Smooth muscle cell (in vitro differentiated cells): Measurements from ENCODE around the gene TPSD1. TPM values are rescaled to one million over a fixed set of nuclear protein-coding genes. Genes with fewer than 3 reads are reported as not detected.

Source experiments
- DNase-seq: peaks from one replicate; lab custom pipeline; 2025; ENCODE audit not compliant: unreplicated experiment; lab: John Stamatoyannopoulos, UW
- H2AFZ ChIP-seq: fragments of 200-600 bp; sonication (generic); 2 replicates; pipeline ENCODE4 v1.6.0; 2016; ENCODE audit warnings: antibody characterized with exemption, low read depth, mild to moderate bottlenecking
- H3F3A ChIP-seq: fragments of 200-600 bp; sonication (generic); 2 replicates; pipeline ENCODE4 v1.6.0; 2017; ENCODE audit warnings: antibody characterized with exemption, low read depth
- H3K27ac ChIP-seq: fragments of 200-600 bp; sonication (generic); 2 replicates; pipeline ENCODE4 v1.5.1; 2016; ENCODE audit warnings: low read depth, mild to moderate bottlenecking
- H3K27me3 ChIP-seq: fragments of 200-600 bp; sonication (generic); 2 replicates; pipeline ENCODE4 v1.6.1; 2016; ENCODE audit warnings: low read depth, mild to moderate bottlenecking
- H3K36me3 ChIP-seq: fragments of 200-600 bp; sonication (generic); 2 replicates; pipeline ENCODE4 v1.5.1; 2016; ENCODE audit warnings: low read depth
- H3K4me1 ChIP-seq: fragments of 200-600 bp; sonication (generic); 2 replicates; pipeline ENCODE4 v1.5.1; 2016; ENCODE audit warnings: low read depth
- H3K4me2 ChIP-seq: fragments of 200-600 bp; sonication (generic); 2 replicates; pipeline ENCODE4 v1.6.0; 2016; ENCODE audit warnings: mild to moderate bottlenecking
- H3K4me3 ChIP-seq: fragments of 200-600 bp; sonication (generic); 2 replicates; pipeline ENCODE4 v1.5.1; 2016; ENCODE audit warnings: mild to moderate bottlenecking
- H3K79me2 ChIP-seq: fragments of 200-600 bp; sonication (generic); 2 replicates; pipeline ENCODE4 v1.6.0; 2016; ENCODE audit warnings: low read depth, mild to moderate bottlenecking
- H3K9ac ChIP-seq: fragments of 200-600 bp; sonication (generic); 2 replicates; pipeline ENCODE4 v1.6.0; 2016; ENCODE audit warnings: low read depth
- H3K9me3 ChIP-seq: fragments of 200-600 bp; sonication (generic); replicated peaks from 2 replicates; pipeline ENCODE4 v1.5.1; 2016; ENCODE audit warnings: low read depth
- H4K20me1 ChIP-seq: fragments of 200-600 bp; sonication (generic); 2 replicates; pipeline ENCODE4 v1.6.0; 2016; ENCODE audit warnings: low read depth
- WGBS: methylation state at CpG from one replicate; pipeline ENCODE4 v1.1.7; 2016; ENCODE audit warnings: low lambda C conversion rate; 5-methylcytosine and 5-hydroxymethylcytosine counted together
- polyA plus RNA-seq: library from polyadenylated mRNA; unstranded; fragments of >200 nt; fragmentation: Nextera tagmentation; extraction: Ambion mirVana; gene quantifications from 2 replicates; pipeline ENCODE4 v1.2.1, GENCODE V29; 2016
- total RNA-seq: library from RNA; depleted of rRNA; stranded (reverse); fragments of >200 nt; gene quantifications from 2 replicates; pipeline ENCODE4 v1.2.3, GENCODE V29; 2014
- TF ChIP-seq, protein P1 (sequence below): fragments of 200-600 bp; sonication (generic); IDR thresholded peaks from 2 replicates; pipeline ENCODE4 v1.5.1; 2017; ENCODE audit warnings: borderline replicate concordance, mild to moderate bottlenecking, antibody characterized with exemption; ENCODE audit not compliant: insufficient read depth, poor library complexity, severe bottlenecking

The TPSD1 gene
- total and polyA plus RNA-seq, 2 experiments from 2014 or later, result not detected

DNA sequence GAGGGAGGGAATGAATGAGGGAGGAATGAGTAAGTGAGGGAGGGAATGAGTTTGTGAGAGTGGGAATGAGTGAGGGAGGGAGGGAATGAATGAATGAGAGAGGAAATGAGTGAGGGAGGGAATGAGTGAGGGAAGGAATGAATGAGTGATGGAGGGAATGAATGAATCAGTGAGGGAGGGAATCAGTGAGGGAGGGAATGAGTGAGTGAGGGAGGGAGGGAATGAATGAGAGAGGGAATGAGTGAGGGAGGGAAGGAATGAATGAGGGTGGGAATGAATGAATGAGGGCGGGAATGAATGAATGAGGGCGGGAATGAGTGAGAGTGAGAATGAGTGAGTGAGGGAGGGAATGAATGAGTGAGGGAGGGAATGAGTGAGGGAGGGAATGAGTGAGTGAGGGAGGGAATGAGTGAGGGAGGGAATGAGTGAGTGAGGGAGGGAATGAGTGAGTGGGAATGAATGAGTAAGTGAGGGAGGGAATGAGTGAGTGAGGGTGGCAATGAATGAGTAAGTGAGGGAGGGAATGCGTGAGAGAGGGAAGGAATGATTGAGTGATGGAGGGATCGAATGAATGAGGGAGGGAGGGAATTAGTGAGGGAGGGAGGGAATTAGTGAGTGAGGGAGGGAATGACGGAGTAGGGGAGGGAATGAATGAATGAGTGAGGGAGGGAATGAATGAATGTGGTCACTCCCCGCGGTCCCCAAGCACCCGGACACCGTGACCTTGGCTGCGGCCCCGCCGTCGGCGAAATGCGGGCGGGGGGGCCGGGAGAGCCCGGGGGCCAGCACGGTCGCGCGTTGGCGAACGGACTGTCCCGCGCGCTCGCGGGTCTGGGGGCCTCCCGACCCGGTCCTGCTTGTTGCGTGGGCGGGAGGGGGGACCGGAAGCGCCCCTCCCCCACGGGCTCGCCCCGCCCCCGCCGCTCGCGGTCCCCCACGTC lies 52.4 kb downstream of the TPSD1 start:
- peaks cover 15% of the 10 kb centered on the region for H3K4me1 ChIP-seq
- DNase-seq, result no peak
- no peaks in the 10 kb centered on the region for H3K9me3 ChIP-seq
- TF ChIP-seq, protein P1, sequence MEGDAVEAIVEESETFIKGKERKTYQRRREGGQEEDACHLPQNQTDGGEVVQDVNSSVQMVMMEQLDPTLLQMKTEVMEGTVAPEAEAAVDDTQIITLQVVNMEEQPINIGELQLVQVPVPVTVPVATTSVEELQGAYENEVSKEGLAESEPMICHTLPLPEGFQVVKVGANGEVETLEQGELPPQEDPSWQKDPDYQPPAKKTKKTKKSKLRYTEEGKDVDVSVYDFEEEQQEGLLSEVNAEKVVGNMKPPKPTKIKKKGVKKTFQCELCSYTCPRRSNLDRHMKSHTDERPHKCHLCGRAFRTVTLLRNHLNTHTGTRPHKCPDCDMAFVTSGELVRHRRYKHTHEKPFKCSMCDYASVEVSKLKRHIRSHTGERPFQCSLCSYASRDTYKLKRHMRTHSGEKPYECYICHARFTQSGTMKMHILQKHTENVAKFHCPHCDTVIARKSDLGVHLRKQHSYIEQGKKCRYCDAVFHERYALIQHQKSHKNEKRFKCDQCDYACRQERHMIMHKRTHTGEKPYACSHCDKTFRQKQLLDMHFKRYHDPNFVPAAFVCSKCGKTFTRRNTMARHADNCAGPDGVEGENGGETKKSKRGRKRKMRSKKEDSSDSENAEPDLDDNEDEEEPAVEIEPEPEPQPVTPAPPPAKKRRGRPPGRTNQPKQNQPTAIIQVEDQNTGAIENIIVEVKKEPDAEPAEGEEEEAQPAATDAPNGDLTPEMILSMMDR, result no peak
- peak overlapping the region; percentile 59 for H3K4me2 ChIP-seq
- no peaks in the 10 kb centered on the region for H3K27me3 ChIP-seq
- peaks cover 34% of the 10 kb centered on the region for H4K20me1 ChIP-seq
- H3K27ac ChIP-seq, result no peak overlapping the region
- H3K79me2 ChIP-seq, result peaks cover 35% of the 10 kb centered on the region
- no peak overlapping the region for H2AFZ ChIP-seq
- H3F3A ChIP-seq, result peaks cover 5% of the 10 kb centered on the region
- no CpG with 5 or more reads among the region's 43 CpGs for WGBS
- H3K4me3 ChIP-seq, result peak overlapping the region; percentile 64
- peak overlapping the region; percentile 99 for H3K9ac ChIP-seq
- H3K36me3 ChIP-seq, result no peaks in the 10 kb centered on the region

Other genes starting within 250 kb of the TPSD1 start
- gene SSTR5, start 183.3 kb upstream of the TPSD1 start, total RNA-seq, result not detected in 2 replicates
- gene SSTR5, start 183.3 kb upstream of the TPSD1 start, polyA plus RNA-seq, result not detected in 2 replicates
- gene C1QTNF8, start 159.8 kb upstream of the TPSD1 start, total RNA-seq, result not detected in 2 replicates
- not detected in 2 replicates for gene C1QTNF8, start 159.8 kb upstream of the TPSD1 start, polyA plus RNA-seq
- gene CACNA1H, start 103.0 kb upstream of the TPSD1 start, total RNA-seq, result 1.7 TPM in 2 replicates
- gene CACNA1H, start 103.0 kb upstream of the TPSD1 start, polyA plus RNA-seq, result 1.4 and 2.6 TPM in 2 replicates
- gene TPSG1, start 30.8 kb upstream of the TPSD1 start, total RNA-seq, result not detected in 2 replicates
- not detected in 2 replicates for gene TPSG1, start 30.8 kb upstream of the TPSD1 start, polyA plus RNA-seq
- gene TPSB2, start 25.9 kb upstream of the TPSD1 start, total RNA-seq, result not detected in 2 replicates
- gene TPSB2, start 25.9 kb upstream of the TPSD1 start, polyA plus RNA-seq, result not detected in 2 replicates
- not detected in 2 replicates for gene TPSAB1, start 15.4 kb upstream of the TPSD1 start, total RNA-seq
- gene TPSAB1, start 15.4 kb upstream of the TPSD1 start, polyA plus RNA-seq, result not detected in 2 replicates
- 51.5 and 95.9 TPM in 2 replicates for gene UBE2I, start 53.6 kb downstream of the TPSD1 start, total RNA-seq
- 169 and 180 TPM in 2 replicates for gene UBE2I, start 53.6 kb downstream of the TPSD1 start, polyA plus RNA-seq
- gene BAIAP3, start 77.6 kb downstream of the TPSD1 start, total RNA-seq, result 0.31 TPM in 1 of 2 replicates, not detected in the other
- gene BAIAP3, start 77.6 kb downstream of the TPSD1 start, polyA plus RNA-seq, result 0.34 and 0.51 TPM in 2 replicates
- 54.9 and 55.2 TPM in 2 replicates for gene TSR3, start 95.8 kb downstream of the TPSD1 start, total RNA-seq
- gene TSR3, start 95.8 kb downstream of the TPSD1 start, polyA plus RNA-seq, result 142 TPM in 2 replicates
- 28.0 and 34.4 TPM in 2 replicates for gene GNPTG, start 95.9 kb downstream of the TPSD1 start, total RNA-seq
- gene GNPTG, start 95.9 kb downstream of the TPSD1 start, polyA plus RNA-seq, result 73.3 and 79.2 TPM in 2 replicates
- 5.2 and 8.2 TPM in 2 replicates for gene UNKL, start 158.6 kb downstream of the TPSD1 start, total RNA-seq
- gene UNKL, start 158.6 kb downstream of the TPSD1 start, polyA plus RNA-seq, result 6.2 and 9.3 TPM in 2 replicates
- 17.2 and 21.8 TPM in 2 replicates for gene UQCC4, start 164.7 kb downstream of the TPSD1 start, total RNA-seq
- gene UQCC4, start 164.7 kb downstream of the TPSD1 start, polyA plus RNA-seq, result 29.6 and 33.0 TPM in 2 replicates
- gene PERCC1, start 175.0 kb downstream of the TPSD1 start, total RNA-seq, result not detected in 2 replicates
- gene PERCC1, start 175.0 kb downstream of the TPSD1 start, polyA plus RNA-seq, result not detected in 2 replicates
- gene CCDC154, start 188.5 kb downstream of the TPSD1 start, total RNA-seq, result not detected in 2 replicates
- 0.24 and 1.0 TPM in 2 replicates for gene CCDC154, start 188.5 kb downstream of the TPSD1 start, polyA plus RNA-seq
- gene CLCN7, start 219.0 kb downstream of the TPSD1 start, total RNA-seq, result 15.6 and 25.9 TPM in 2 replicates
- 45.2 and 59.9 TPM in 2 replicates for gene CLCN7, start 219.0 kb downstream of the TPSD1 start, polyA plus RNA-seq
- not detected in 2 replicates for gene PTX4, start 232.9 kb downstream of the TPSD1 start, total RNA-seq
- gene PTX4, start 232.9 kb downstream of the TPSD1 start, polyA plus RNA-seq, result not detected in 2 replicates
- 4.8 and 6.5 TPM in 2 replicates for gene TELO2, start 237.3 kb downstream of the TPSD1 start, total RNA-seq
- 22.9 and 25.1 TPM in 2 replicates for gene TELO2, start 237.3 kb downstream of the TPSD1 start, polyA plus RNA-seq